Nephron (organoid): ENCODE data around the gene SAP25.

Source experiments
- H3K27ac Mint-ChIP-seq, 3 experiments: 2 replicates each; pipeline ENCODE4 v1.8.0; 2020; ENCODE audit warnings: mixed read lengths in 3 of 3, mild to moderate bottlenecking in 2 of 3, moderate library complexity in 1 of 3
- H3K27me3 Mint-ChIP-seq: 2 replicates; pipeline ENCODE4 v1.8.0; 2021; ENCODE audit warnings: low read depth, mild to moderate bottlenecking, moderate library complexity, mixed read lengths
- H3K36me3 Mint-ChIP-seq: 2 replicates; pipeline ENCODE4 v1.8.0; 2020; ENCODE audit warnings: low read depth, mixed read lengths
- H3K4me1 Mint-ChIP-seq: 2 replicates; pipeline ENCODE4 v1.8.0; 2020; ENCODE audit warnings: mixed read lengths
- H3K4me3 Mint-ChIP-seq, 3 experiments: 2 replicates each; pipeline ENCODE4 v1.8.0; 2020; ENCODE audit warnings: mild to moderate bottlenecking in 3 of 3, mixed read lengths in 3 of 3, moderate library complexity in 2 of 3
- H3K9me3 Mint-ChIP-seq: 2 replicates; pipeline ENCODE4 v1.8.0; 2020; ENCODE audit warnings: mixed read lengths
- TF ChIP-seq, protein P1 (sequence below), 3 experiments: fragments of 200-600 bp; sonication (generic); IDR thresholded peaks; one replicate each; pipeline ENCODE4 v1.5.0; 2021; ENCODE audit warnings: antibody characterized with exemption in 3 of 3; ENCODE audit not compliant: unreplicated experiment in 3 of 3

Gene SAP25

DNA sequence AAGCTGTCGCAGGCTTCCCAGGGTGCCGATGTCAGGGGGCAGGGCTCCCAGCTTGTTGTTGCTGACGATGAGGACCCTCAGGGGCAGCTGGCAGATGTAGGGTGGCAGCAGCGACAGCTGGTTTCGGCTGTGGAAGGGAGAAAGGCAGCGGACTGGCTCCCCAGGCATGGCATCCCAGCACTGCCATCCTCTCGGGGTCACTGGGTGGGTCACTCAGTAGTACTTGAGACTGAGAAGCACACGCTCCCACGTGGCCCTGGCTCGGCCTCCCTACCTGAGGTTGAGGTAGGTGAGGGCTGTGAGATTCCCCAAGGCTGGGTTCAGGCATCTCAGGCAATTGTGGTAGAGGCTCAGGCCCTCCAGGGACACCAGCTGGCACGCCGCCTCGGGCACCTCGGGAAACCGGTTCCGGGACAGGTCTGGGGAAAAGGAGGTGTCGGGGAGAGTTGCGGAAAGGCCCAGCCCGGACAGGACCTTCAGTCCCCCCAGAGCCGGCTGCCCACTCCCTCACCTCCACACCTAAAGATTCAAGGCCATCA, 8.4 kb upstream of the SAP25 start:
- TF ChIP-seq, protein P1, sequence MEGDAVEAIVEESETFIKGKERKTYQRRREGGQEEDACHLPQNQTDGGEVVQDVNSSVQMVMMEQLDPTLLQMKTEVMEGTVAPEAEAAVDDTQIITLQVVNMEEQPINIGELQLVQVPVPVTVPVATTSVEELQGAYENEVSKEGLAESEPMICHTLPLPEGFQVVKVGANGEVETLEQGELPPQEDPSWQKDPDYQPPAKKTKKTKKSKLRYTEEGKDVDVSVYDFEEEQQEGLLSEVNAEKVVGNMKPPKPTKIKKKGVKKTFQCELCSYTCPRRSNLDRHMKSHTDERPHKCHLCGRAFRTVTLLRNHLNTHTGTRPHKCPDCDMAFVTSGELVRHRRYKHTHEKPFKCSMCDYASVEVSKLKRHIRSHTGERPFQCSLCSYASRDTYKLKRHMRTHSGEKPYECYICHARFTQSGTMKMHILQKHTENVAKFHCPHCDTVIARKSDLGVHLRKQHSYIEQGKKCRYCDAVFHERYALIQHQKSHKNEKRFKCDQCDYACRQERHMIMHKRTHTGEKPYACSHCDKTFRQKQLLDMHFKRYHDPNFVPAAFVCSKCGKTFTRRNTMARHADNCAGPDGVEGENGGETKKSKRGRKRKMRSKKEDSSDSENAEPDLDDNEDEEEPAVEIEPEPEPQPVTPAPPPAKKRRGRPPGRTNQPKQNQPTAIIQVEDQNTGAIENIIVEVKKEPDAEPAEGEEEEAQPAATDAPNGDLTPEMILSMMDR (IDR thresholded peaks at IDR 0.05; ENCODE audit: unreplicated experiment in 3 of 3): no peak
- H3K4me1 Mint-ChIP-seq: peaks cover 16% of the 10 kb centered on the region
- peak overlapping the region in 1 of 3 experiments; percentile 97 for H3K27ac Mint-ChIP-seq
- H3K9me3 Mint-ChIP-seq: no peaks in the 10 kb centered on the region
- H3K4me3 Mint-ChIP-seq: peak overlapping the region; percentile 37 to 61 (median 59)
- H3K27me3 Mint-ChIP-seq: no peaks in the 10 kb centered on the region
- H3K36me3 Mint-ChIP-seq: peaks cover 5% of the 10 kb centered on the region

DNA sequence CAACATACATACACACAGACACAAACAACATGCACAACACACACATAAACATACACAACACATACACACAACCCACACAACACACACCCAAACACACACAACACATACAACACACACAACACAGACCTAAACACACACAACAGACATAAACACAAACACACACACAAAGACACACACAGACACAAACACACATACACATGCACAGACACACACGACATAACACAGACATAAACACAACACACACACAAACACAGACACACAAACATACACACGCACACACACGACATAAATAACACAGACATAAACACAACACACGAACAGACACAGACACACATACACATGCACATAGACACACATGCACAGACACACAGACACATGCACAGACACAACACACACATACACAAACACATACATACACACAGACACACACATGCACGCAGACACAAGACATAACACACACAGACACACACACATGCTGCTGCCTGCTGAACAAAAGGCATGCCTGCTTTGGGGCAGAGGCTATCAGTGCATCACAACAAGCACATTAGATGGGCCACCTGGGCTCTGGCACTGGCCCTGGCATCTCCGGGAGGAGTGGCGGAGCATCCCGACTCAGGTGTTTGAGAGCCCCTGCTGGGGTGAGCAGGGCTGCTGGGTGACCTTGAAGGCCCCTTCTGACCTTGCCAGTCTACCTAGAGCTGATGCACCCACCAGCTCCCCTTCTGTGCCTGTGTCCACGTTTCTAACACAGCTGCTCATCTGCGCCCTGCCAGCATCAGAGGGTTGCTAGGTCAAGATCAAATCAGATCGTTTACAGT, 7.0 kb upstream of the SAP25 start:
- Mint-ChIP-seq H3K27ac (no peak overlapping the region), H3K4me1 (peaks cover 16% of the 10 kb centered on the region), H3K4me3 (no peak overlapping the region), H3K27me3 (no peaks in the 10 kb centered on the region), H3K9me3 (no peaks in the 10 kb centered on the region), H3K36me3 (peaks cover 10% of the 10 kb centered on the region)
- TF ChIP-seq, protein P1 (IDR thresholded peaks at IDR 0.05; ENCODE audit: unreplicated experiment in 3 of 3): no peak

DNA sequence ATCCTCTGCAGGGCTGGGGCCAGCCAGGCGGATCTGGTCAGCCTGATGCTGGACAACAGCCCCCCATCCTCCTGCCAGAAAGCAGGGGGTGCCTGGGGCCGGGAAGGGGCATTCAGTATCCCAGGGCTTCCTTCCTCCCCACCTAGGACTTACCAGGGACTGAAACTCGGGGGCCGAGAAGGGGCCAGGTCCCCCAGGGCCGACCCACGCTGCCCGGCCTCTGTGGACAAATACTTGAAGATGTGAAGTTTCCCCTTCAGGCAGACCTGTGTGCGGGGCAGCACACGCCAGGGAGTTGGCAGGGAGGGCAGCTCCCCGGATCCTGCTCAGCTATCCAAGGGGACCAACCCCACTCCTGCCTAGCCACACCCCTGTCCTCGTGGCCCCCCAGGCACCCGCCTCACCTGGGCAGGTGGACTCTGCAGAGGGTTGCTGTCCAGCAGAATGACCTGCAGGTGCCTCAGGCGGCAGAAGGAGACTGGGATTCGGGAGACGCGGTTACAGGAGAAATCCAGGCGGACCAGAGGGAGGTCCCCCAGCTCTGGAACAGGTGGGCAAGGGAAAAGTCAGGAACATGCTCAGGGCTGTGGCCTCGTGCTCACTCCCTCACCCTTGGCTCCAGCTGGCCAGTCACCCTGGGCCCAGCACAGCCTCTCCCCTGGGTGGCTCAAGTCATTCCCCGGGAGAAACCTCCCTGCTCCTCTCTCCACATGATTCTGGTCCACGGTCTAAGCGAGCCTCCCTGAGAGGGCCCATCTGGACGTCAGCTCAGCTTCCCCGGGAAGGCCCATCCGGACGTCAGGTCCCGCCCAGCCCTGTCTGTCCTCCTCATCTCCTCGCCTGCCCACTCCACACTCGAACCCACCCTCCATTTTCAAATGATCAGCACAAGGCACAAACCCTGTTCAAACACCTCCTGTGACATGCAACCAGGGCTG, 4.8 kb upstream of the SAP25 start:
- Mint-ChIP-seq H3K27ac (no peak overlapping the region), H3K9me3 (no peaks in the 10 kb centered on the region)

DNA sequence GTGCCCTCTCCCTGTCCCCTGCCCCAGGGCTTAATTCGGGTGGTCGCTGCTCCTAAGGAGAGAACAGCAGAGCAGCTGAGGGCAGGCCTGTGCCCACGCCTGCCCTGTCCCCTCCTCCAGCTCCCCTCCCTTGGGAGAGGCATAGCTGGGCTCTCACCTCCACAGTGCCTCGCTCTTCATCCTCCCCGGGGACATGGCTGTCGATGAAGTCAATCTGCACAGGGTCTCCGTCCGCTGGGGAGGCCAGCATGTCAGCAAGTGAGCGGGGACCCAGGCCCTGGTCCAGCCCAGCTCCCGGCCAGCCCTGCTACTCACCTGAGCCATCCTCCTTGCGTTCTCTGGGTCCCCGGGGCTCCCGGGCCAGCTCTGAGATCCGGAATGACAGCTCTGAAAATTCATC, 3.8 kb upstream of the SAP25 start:
- H3K4me3 Mint-ChIP-seq: no peak overlapping the region
- TF ChIP-seq, protein P1 (IDR thresholded peaks at IDR 0.05; ENCODE audit: unreplicated experiment in 3 of 3): no peak
- peaks cover 16% of the 10 kb centered on the region for H3K36me3 Mint-ChIP-seq
- no peak overlapping the region for H3K27ac Mint-ChIP-seq
- H3K9me3 Mint-ChIP-seq: no peaks in the 10 kb centered on the region
- no peaks in the 10 kb centered on the region for H3K4me1 Mint-ChIP-seq
- H3K27me3 Mint-ChIP-seq: peaks cover 1% of the 10 kb centered on the region

More for the DNA sequence above, 4.8 kb upstream of the SAP25 start:
- Mint-ChIP-seq H3K4me1 (peaks cover 5% of the 10 kb centered on the region), H3K36me3 (peaks cover 16% of the 10 kb centered on the region), H3K27me3 (no peaks in the 10 kb centered on the region), H3K4me3 (no peak overlapping the region)
- TF ChIP-seq, protein P1 (IDR thresholded peaks at IDR 0.05; ENCODE audit: unreplicated experiment in 3 of 3): no peak

DNA sequence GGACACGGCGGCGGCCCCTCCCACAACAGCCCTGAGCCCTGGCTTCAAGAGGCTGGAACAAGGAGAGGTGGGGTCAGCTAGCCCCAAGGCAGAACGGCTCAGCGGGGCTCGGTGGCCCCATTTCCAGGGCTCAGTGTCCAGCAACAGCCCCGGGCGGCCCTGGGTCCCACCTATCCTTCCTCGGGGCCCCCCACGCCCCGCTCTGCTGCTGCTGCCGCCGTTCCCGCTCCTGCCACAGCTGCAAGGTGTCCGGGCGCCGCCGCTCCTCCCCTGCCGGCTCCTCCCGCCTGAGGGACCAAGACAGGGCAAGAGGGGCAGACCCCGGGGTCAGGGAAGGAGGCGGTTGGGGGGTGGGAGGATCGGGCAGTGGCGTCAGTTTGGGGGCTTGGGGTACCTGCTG, 3.4 kb upstream of the SAP25 start:
- H3K27me3 Mint-ChIP-seq: peaks cover 6% of the 10 kb centered on the region
- H3K36me3 Mint-ChIP-seq: peaks cover 16% of the 10 kb centered on the region
- no peak overlapping the region for H3K4me3 Mint-ChIP-seq

More for the DNA sequence above, 3.4 kb upstream of the SAP25 start:
- no peak overlapping the region for H3K27ac Mint-ChIP-seq
- no peaks in the 10 kb centered on the region for H3K9me3 Mint-ChIP-seq
- peaks cover 1% of the 10 kb centered on the region for H3K4me1 Mint-ChIP-seq
- TF ChIP-seq, protein P1 (IDR thresholded peaks at IDR 0.05; ENCODE audit: unreplicated experiment in 3 of 3): no peak
